MM.1S (cell line): ENCODE results near the gene SPAST.

Experiments used
- EZH2phosphoT487 ChIP-seq: fragments of 300-600 bp; sonication (generic); IDR thresholded peaks from 2 replicates; pipeline ENCODE4 v1.6.1; 2018; ENCODE audit warnings: antibody characterized with exemption, low read length
- TF ChIP-seq, protein P1 (sequence below): fragments of 300-600 bp; sonication (generic); IDR thresholded peaks from 2 replicates; pipeline ENCODE4 v1.5.1; 2016; ENCODE audit warnings: antibody characterized with exemption, low read length, mixed read lengths

DNA sequence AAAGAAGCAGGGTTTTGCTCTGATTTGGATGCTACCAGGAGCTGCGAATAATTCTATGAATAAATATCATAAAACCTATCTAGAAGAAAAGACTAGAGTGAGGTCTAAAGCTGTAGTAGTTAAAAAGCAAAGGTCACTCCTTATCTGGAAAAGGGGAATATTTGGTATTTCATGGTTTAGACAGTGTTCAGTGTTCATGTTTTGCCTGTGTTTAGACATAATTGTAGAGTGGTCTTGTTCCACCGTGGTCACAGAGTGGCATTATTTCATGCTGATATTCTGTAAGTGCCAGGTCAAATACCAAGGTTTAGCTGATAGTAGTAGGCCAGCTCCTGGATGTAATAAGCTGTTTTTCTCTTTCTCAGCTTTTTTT, 10.8 kb downstream of the SPAST start:
- TF ChIP-seq EZH2phosphoT487 = no peak
- TF ChIP-seq, protein P1, sequence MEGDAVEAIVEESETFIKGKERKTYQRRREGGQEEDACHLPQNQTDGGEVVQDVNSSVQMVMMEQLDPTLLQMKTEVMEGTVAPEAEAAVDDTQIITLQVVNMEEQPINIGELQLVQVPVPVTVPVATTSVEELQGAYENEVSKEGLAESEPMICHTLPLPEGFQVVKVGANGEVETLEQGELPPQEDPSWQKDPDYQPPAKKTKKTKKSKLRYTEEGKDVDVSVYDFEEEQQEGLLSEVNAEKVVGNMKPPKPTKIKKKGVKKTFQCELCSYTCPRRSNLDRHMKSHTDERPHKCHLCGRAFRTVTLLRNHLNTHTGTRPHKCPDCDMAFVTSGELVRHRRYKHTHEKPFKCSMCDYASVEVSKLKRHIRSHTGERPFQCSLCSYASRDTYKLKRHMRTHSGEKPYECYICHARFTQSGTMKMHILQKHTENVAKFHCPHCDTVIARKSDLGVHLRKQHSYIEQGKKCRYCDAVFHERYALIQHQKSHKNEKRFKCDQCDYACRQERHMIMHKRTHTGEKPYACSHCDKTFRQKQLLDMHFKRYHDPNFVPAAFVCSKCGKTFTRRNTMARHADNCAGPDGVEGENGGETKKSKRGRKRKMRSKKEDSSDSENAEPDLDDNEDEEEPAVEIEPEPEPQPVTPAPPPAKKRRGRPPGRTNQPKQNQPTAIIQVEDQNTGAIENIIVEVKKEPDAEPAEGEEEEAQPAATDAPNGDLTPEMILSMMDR = no peak
